NCI-H2196 treated with DMSO at 0.1 percent for 48 hours (cell line): ENCODE results near the gene DGKI.

Experiments used
- DNase-seq: peaks from one replicate; lab custom pipeline; 2025; ENCODE audit not compliant: unreplicated experiment; lab: John Stamatoyannopoulos, UW

Gene DGKI

DNA sequence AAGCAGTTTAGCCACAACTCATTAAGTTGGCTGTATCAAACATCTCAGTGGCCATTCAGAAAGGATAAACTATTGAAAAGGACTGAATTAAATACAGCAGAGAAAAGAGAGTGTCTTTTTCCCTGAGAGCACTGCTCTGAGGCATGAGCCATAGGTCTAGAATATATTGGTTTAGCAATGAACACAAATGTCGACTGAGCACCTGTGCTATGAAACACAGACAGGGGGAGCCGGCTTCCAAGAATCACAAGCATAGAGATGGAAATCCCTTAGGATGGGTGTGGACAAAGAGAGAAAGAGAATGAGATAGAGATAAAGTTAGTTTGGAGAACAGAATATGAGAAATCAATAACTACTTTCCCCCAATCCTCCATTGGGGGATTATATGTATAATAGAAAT is 54.8 kb downstream of the DGKI start:
- DNase-seq, result no peak

DNA sequence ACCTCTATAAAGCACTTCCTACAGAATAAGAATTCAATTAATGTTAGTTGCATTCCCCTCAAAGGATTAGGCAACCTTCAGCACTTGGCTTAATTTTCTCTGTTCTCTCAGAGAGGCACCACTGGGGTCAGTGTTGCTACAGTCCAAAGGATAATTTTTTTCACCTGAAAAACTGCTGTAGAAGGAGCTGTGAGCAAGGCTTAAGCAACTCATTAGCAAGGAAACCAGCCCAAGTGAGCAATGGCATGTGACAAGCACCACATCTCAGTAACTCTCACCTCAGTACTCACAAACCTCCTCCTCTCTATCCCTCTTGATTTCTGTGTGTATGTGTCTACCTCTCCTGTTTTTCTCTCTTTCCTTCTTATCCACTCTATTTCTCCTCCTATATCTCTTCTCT is 55.9 kb downstream of the DGKI start:
- DNase-seq, result no peak

DNA sequence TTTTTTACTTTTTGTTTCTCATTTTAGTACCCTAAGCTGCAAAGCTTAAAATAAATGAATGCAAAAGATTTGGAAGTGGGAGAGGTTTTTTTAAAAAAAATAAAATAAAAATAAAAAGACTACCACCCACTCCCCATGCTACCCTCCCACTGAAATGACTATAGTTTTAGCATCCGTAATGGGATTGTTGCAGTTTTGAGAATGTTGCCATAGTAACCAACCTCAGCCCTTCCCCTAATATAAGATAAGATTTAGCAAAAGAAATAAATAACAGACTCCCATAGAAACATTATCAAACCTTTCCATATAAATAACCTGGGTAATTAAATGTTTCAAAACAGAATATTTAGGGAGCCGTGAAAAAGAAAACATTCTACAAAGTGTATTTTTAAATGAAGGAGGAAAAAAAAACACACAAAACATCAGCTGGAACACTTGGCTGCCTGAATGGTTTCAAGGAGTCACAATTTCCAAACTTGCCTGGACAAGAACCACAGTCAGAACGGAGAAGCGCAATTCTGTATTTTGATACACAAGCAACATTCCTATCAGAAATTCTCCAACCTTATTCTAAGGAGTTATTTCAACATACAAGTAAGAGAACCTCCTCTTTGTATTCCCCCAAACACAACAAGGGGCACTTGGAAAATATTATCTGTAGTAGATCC is 57.4 kb downstream of the DGKI start:
- DNase-seq, result no peak

DNA sequence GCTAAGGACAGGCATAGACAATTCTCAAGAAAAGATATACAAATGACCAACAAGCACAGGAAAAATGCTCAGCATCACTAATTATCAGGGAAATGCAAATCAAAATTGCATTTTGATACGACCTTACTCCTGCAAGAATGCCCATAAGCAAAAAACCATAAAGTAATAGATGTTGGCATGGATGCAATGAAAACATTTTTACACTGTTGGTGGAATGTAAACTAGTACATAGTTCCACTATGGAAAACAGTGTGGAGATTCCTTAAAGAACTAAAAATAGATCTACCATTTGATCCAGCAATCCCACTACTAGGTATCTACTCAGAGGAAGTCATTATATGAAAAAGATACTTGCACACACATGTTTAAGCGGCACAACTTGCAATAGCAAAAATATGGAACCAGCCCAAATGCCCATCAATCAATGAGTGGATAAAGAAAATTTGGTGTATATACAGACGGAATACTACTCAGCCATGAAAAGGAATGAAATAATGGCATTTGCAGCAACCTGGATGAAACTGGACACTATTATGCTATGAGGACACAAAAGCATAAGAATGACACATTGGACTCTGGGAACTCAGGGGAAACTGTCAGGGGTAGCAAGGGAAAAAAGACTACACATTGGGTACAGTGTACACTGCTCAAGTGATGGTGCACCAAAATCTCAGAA is 59.3 kb downstream of the DGKI start:
- no peak for DNase-seq

DNA sequence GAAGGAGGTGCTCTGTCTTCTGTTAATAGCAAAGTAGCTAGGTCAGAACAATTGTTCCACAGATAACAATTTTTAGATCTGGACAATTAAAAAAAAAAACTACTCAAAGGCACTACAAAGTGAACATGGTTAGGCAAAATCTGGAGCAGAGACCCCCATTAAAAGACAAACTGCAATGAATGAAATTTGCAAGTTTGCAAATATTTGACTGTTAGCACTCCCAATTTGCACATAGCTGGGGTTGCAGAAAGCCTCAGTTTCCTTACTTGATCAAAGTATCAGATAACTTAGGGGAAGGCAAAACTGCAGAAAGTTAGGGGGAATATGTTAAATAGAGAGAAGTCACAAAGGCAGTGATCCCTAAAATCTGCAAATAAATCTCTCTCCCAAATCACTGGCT is 68.3 kb downstream of the DGKI start:
- DNase-seq, result no peak

DNA sequence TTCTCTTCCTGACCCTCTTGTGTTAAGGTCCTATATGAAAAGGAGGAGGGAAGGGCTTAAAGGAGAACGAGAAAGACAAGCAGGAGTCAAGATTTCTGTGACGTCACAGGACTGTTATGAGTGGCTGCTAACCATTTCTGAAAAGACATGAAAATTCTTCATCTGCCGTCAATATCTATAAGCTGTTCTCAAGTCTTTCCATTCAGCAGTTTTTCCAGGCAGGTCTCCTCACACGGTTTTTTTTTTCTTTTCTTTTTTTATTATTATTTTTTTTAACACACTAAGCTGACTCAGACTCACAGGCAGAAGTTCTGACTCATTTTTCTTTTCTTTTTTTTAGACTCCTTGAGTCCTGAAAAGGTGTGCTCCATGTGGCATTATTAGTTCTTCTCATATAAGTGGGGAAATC is 72.0 kb downstream of the DGKI start:
- no peak for DNase-seq

DNA sequence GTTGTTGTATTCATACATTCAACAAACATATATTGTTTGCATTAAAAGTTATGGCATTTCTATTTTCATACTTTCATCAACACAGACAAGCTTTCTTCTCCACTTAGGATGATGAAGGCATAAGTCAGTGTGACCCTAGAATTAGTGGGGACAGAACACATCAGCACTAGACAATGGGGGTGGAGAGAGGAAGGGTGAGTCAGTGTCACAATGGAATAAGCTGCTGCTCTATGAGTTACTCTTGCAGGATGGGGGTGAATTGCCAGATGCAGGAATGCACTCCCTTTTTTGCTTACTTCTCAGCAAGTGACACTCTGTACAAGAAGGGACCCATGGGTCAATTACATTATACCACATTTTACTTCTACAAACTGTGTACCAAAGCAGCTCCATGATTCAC is 74.0 kb downstream of the DGKI start:
- DNase-seq, result no peak

DNA sequence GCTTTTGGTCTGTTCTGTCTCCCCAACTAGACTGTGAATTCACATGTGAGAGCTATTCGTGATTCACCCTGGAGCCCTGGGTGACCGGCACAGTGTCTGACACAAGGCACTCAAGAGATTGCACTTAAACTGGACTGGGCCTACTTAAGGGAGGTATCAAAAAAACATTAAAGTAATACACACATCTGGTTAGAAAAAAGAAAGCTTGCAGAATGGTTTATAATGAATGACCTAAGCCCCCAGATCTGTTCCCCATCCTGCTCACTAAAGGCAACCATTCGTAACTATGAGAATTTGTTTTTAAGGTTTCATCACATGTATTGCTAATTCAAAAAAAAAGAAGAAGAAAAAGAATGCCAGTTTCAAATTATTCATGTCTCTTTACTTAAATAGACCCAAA is 74.5 kb downstream of the DGKI start:
- DNase-seq, result no peak

DNA sequence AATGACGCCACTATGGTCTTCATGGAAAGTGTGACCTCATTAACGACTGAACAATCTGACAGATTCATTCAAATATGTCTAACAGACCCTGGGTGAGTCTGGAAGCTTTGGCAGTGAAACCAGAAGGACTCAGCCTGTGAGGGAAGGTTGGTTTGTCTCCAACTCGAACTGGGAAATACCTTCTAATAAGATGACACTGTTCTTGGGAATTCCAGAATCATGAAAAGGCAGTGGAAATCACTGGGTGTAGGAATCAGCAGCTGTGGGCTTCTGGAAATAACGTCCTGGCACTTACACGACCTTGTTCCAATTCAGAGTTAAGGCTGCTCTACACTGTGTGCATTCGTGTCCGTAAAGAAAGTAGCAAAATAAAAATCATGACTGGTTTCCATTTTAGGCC is 75.1 kb downstream of the DGKI start:
- DNase-seq, result no peak

DNA sequence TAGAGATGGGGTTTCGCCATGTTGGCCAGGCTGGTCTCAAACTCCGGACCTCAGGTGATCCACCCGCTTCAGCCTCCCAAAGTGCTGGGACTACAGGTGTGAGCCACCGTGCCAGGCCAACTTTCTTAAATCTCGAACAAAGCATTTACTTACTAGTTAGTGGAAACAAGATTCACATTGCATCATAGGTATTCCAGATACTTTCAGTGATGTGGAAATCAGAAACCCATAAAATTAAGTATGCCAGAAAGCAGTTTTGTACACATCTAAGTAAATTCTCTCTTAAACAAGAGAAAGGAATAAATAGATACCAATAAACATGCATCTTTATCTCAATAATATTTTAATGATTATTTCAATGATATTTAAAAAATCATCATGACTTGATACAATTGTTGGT is 75.5 kb downstream of the DGKI start:
- no peak for DNase-seq

DNA sequence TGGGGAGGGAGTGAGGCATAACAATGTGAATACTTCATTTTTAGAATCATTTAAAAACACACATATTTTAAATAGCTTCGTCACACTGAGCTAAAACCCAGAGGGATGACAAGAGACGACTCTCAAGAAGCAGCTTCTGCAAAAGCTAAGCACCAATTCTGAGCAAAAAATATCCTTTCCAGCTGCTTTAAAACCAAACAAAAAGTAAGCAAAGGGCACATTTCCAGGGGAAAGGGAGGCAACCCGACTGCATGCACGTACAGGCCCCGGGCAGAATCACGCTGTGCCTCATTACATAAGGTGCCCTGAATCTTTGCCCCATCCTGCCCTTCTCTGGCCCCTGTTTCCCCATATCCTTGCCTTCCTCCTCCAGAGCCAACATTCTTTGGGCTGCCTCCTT is 78.4 kb downstream of the DGKI start:
- DNase-seq, result no peak

DNA sequence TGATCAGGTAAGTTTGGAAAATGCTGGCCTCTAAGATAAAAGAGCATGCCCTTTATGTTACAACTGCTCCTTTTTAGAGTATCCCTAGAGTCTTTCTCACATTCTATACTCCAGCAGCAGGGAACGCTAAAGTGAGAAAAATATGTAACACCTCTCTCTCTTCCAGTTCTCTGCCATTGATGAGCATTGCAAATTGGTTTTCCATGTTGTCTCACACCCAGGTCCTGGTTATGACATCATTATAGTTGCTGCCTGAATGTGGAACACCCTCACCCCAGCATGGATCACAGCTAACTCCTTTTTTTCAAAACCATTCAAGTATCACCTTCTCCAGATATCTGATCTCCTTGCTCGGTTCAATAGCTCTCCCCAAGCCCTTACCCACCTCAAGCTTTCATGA is 84.4 kb downstream of the DGKI start:
- DNase-seq, result no peak

DNA sequence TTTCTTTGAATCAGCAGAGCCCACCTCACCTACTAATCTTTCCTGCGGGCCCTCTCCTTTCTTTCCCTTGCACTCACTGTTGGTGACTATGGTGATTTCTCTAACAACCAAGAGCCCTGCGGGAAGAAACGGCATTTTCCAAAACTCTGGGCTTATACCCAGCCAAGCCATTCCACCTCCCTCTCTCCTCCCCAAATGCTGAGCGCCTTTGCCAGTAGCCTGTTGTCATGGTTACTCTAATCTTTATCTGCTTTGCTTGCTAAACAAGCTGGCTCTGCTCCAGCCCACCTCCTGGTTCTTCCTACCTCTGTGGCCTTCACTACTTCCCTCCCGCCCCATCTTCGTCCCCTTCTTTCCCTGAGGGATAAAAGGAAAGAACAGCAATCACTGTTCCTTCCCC is 86.7 kb downstream of the DGKI start:
- DNase-seq, result no peak

DNA sequence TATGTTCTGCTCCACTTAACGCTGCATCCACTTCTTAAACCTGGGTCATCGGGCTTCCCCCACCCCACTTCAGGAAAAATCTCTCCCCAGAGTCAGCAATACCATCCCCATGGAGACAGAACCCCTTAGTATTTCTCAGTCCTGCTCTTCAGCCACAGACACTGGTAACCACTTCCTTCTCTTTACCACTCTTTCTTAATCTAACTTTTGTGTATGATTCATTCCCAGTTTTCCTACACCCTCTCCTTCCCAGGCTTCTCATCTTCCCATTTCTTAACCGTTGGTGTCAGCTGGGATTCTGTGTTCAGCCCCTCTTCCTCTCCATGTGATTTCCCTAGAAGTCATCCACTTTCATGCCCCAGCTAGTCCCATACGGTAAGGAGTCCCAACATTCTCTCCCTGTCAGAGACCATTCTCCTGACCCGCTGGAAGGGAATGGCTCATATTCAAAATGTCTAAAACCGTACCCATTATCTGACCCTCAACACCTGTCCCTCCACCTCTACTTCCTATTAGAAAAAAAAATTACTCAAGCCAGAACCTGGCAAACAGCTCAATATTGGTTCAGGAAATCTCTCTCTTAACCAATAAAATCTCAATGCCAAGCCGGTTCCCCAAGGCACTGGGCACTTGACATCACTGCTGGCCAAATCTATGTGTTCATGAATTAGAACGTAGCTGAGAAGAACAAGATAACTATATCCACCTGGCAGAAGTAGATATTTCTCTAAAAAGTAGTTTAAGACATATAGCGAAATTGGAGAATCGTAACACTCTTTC is 89.4 kb downstream of the DGKI start:
- no peak for DNase-seq

DNA sequence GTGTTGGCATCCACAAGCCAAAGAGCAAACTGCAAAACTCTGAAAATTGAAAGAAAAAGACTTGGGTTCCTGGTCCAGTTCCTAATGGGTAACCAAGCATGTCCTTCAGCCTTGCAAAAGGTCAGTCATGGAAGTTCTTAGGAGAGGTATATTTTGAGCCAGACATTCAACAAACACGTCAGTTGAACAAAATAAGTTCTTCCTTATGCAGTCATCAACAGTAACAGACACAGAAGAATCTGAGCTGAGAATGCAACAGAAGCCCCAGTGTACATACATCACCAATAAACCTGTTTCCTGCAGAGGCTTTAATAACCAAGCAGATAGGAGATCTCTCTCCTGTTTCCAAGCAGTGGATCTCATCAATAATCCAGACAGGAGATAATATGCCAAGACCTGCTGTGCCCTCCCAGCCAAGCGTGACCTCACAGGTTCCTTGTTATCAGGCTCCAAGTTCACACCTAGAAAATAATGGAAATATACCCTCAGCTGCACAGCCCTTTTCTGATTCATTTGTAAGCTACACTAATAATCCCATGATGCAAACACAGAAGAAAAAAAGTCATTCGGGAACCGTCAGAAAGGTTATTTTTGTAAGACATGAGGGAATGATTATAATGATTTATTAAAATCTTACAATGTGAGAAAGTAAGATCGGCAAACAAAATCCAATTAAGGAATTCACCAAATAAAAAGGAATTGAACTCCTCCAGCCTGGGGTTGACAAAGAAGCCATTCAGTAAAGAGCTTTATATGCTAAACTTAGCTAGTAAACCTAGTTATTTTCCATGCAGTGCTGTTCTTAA is 90.7 kb downstream of the DGKI start:
- no peak for DNase-seq

DNA sequence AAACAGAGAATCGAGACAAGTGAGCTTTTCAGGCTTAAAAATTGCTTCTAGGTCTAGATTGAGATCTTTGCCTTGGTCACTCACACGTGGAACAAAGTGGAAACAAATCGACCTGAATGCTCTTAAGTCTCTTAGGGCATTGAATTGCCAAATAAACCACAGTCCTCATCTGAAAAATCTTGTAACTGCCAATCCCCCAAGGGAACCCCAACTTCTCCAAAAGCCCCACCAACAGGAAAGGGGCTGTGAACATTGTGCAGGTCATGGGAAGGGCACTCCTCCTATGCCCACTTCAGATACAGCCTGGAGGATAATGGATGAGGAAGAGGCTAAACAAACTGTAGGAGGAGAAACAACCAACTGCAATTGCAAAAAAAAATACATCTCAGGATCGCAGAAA is 91.3 kb downstream of the DGKI start:
- no peak for DNase-seq

DNA sequence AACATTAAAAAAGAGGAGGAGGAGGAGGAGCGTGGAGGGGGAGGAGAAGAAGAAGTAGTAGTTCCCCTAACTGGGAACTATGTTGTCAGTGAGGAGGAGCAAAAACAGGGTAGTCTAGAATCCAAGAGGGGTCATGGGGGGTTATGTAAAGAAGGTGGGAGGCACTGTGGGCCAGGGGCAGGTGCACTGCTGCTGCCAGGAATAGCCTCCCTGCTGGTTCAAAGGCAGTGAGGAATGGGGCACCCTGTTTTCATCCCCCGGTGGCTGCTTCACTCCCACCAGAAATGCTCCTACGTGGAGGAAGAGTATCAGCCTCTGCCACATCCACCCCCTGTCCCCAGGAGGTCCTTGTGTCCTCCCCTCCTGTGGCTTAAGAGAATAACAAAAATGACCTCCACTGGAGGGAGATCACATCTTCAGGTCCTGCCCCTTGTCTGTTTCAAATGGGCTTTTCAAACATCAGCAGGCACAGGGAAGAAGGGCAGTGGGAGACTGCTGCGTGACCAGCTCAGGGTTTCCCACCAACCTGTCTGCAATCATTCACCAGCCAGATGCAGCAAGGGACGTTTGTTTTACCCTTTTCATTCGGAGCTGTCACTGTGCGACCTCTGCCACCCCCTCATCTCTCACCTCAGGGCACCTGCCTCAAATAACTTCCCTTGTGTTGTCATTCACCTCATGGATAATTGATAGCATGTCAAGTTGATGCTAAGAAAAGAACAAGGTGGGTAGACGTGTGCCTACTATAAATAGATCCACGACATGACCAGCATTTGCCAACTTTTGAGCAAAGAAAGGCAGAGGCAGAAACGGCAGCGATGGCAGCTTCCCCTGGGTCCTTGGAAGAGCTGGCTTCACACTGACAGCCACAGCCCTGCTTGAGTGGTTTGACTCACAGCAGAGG is 92.6 kb downstream of the DGKI start:
- DNase-seq, result no peak

DNA sequence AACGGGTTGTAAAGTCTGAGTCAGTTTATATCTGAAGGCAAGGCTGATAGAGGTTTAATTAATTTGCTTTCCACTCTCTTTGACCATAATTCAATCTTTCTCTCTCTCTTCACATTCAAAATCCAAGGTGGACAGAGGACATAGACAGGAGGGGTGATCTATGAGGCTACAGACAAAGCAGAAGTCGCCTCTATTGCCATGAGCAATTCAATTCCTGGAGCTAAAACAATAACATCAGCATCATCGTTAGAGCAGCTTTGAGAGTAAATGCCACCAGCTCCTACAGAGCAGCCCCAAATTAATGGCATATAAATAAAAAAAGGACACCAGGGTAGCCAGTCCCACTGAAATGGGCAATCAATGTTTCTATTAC is 93.2 kb downstream of the DGKI start:
- DNase-seq, result no peak

DNA sequence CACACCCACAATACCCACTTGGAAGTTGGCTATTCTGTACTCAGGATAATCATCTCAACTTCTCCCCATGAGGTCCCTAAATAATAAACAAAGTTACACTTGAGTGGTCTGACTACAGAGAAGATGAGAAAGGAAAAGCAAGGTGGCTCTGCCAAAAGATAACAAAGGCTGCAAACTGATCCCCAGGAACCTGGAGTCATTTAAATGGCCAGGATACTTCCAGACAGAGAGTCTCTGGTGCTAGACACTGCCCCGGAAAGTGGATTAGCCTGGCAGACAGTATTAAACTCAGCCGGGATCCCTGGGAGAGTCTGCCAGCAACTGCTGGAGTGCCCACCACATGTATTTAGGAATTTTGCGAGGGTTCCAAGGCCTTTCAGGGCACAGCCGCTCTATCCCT is 93.7 kb downstream of the DGKI start:
- no peak for DNase-seq

DNA sequence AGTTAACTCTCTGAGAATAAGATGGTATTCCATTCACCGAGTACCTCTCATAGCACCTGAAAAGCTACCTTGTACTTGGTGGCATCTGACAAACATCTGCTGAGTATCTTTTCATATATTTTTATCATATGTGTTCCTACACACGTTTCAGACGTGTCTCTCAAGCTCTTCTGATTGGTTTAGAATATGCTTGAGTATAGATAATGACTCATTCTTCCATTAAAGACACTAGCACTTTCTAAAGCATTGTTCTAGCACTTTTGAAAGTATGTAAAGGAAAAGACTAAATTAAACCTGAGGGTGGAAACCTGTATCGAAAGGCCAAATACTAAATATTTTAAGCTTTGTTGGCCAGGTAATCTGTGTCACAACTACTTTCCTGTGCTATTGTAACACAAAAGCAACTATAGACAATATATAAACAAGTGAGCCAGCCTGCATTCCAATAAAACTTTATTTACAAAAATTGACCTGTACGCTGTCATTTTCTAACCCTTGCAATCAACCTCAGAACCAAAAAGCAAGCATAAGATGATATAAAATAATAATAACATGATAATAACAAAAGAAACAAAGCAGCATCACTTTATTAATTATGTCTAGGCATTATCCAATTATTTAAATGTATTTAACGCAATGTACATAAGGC is 95.3 kb downstream of the DGKI start:
- DNase-seq, result no peak
